Dendritic cell treated with granulocyte-macrophage colony-stimulating factor and Interleukin-4, amounts not matched to agents 40 ng/mL and 50 ng/mL, for 4 days (primary cell): ENCODE data around the gene BCL6B.

Experiments
- H3K27ac Mint-ChIP-seq: one replicate; pipeline ENCODE4 v1.8.0; 2022; ENCODE audit warnings: mild to moderate bottlenecking, mixed read lengths
- H3K27me3 Mint-ChIP-seq: one replicate; pipeline ENCODE4 v1.8.0; 2022; ENCODE audit warnings: mild to moderate bottlenecking, mixed read lengths
- H3K36me3 Mint-ChIP-seq: one replicate; pipeline ENCODE4 v1.8.0; 2022; ENCODE audit warnings: low read depth, mixed read lengths
- H3K4me1 Mint-ChIP-seq: one replicate; pipeline ENCODE4 v1.8.0; 2022; ENCODE audit warnings: low read depth, mixed read lengths
- H3K4me3 Mint-ChIP-seq: one replicate; pipeline ENCODE4 v1.8.0; 2022; ENCODE audit warnings: mild to moderate bottlenecking, moderate library complexity, mixed read lengths
- H3K9me3 Mint-ChIP-seq: one replicate; pipeline ENCODE4 v1.8.0; 2022; ENCODE audit warnings: mixed read lengths
- intact Hi-C: fragments of 100-400 bp; cut with micrococcal nuclease; formaldehyde crosslinking; loops from one replicate; pipeline ENCODE4 v1.15.0; 2022

The BCL6B gene

GRCh38 chr17:6998855-6999508 lies 23.9 kb upstream of the BCL6B start:
- Mint-ChIP-seq H3K27ac (no peak overlapping the region), H3K4me3 (no peak overlapping the region), H3K27me3 (peaks cover 14% of the 10 kb centered on the region), H3K9me3 (no peaks in the 10 kb centered on the region), H3K36me3 (peaks cover 85% of the 10 kb centered on the region), H3K4me1 (peaks cover 47% of the 10 kb centered on the region)
- intact Hi-C loops, result no loop called here

GRCh38 chr17:7001318-7001961 lies 21.4 kb upstream of the BCL6B start:
- Mint-ChIP-seq H3K4me1 (peaks cover 60% of the 10 kb centered on the region), H3K4me3 (no peak overlapping the region), H3K9me3 (no peaks in the 10 kb centered on the region), H3K36me3 (peaks cover 94% of the 10 kb centered on the region), H3K27ac (no peak overlapping the region), H3K27me3 (peaks cover 13% of the 10 kb centered on the region)
- intact Hi-C loops, result loop anchor here (10.0 kb wide), 1 partner anchor 337 kb away; no protein-coding TSS in a partner anchor

- intact Hi-C loops, result loop anchor here (10.0 kb wide), 1 partner anchor 338 kb away; no protein-coding TSS in a partner anchor
- Mint-ChIP-seq H3K4me3 (no peak overlapping the region), H3K27me3 (peaks cover 4% of the 10 kb centered on the region), H3K27ac (no peak overlapping the region), H3K4me1 (peaks cover 61% of the 10 kb centered on the region), H3K9me3 (no peaks in the 10 kb centered on the region), H3K36me3 (peaks cover 94% of the 10 kb centered on the region)
These were observed 20.4 kb upstream of the BCL6B start for GRCh38 chr17:7002288-7003047.

GRCh38 chr17:7003745-7004144 lies 19.1 kb upstream of the BCL6B start:
- Mint-ChIP-seq H3K27ac (no peak overlapping the region), H3K9me3 (no peaks in the 10 kb centered on the region), H3K4me3 (no peak overlapping the region), H3K4me1 (peaks cover 54% of the 10 kb centered on the region), H3K36me3 (peaks cover 88% of the 10 kb centered on the region), H3K27me3 (no peaks in the 10 kb centered on the region)
- intact Hi-C loops, result loop anchor here (2.0 to 10.0 kb wide), 2 partner anchors 91 to 339 kb away; no protein-coding TSS in a partner anchor

GRCh38 chr17:7004398-7005253 lies 18.2 kb upstream of the BCL6B start:
- Mint-ChIP-seq H3K4me3 (no peak overlapping the region), H3K36me3 (peaks cover 88% of the 10 kb centered on the region), H3K27ac (no peak overlapping the region), H3K4me1 (peaks cover 55% of the 10 kb centered on the region), H3K27me3 (no peaks in the 10 kb centered on the region), H3K9me3 (no peaks in the 10 kb centered on the region)
- intact Hi-C loops, result loop anchor here (2.0 to 10.0 kb wide), 2 partner anchors 92 to 340 kb away; no protein-coding TSS in a partner anchor

- Mint-ChIP-seq H3K9me3 (no peaks in the 10 kb centered on the region), H3K36me3 (peaks cover 88% of the 10 kb centered on the region), H3K4me3 (no peak overlapping the region), H3K4me1 (peaks cover 56% of the 10 kb centered on the region), H3K27me3 (no peaks in the 10 kb centered on the region), H3K27ac (no peak overlapping the region)
- intact Hi-C loops, result loop anchor here (2.0 to 10.0 kb wide), 2 partner anchors 93 to 341 kb away; no protein-coding TSS in a partner anchor
These were observed 17.1 kb upstream of the BCL6B start for GRCh38 chr17:7005716-7006115.

GRCh38 chr17:7007143-7007542 lies 15.7 kb upstream of the BCL6B start:
- peak overlapping the region; percentile 8 for H3K27ac Mint-ChIP-seq
- no peak overlapping the region for H3K4me3 Mint-ChIP-seq
- peaks cover 83% of the 10 kb centered on the region for H3K36me3 Mint-ChIP-seq
- intact Hi-C loops, result loop anchor here (10.0 kb wide), 1 partner anchor 342 kb away; no protein-coding TSS in a partner anchor
- no peaks in the 10 kb centered on the region for H3K27me3 Mint-ChIP-seq
- H3K4me1 Mint-ChIP-seq, result peaks cover 53% of the 10 kb centered on the region
- H3K9me3 Mint-ChIP-seq, result no peaks in the 10 kb centered on the region

- no peaks in the 10 kb centered on the region for H3K27me3 Mint-ChIP-seq
- H3K9me3 Mint-ChIP-seq, result no peaks in the 10 kb centered on the region
- H3K27ac Mint-ChIP-seq, result peak overlapping the region; percentile 100
- H3K4me1 Mint-ChIP-seq, result peaks cover 61% of the 10 kb centered on the region
- H3K36me3 Mint-ChIP-seq, result peaks cover 89% of the 10 kb centered on the region
- intact Hi-C loops, result loop anchor here (10.0 kb wide), 1 partner anchor 366 kb away; the partner anchor contains the start of genes KIAA0753 and TXNDC17
- peak overlapping the region; percentile 94 for H3K4me3 Mint-ChIP-seq
These were observed 12.3 kb upstream of the BCL6B start for GRCh38 chr17:7010523-7010922.

GRCh38 chr17:7011415-7011814 lies 11.4 kb upstream of the BCL6B start:
- intact Hi-C loops, result loop anchor here (10.0 kb wide), 1 partner anchor 367 kb away; the partner anchor contains the start of genes KIAA0753 and TXNDC17
- no peaks in the 10 kb centered on the region for H3K9me3 Mint-ChIP-seq
- peaks cover 82% of the 10 kb centered on the region for H3K36me3 Mint-ChIP-seq
- H3K27ac Mint-ChIP-seq, result peak overlapping the region; percentile 100
- peak overlapping the region; percentile 94 for H3K4me3 Mint-ChIP-seq
- H3K27me3 Mint-ChIP-seq, result no peaks in the 10 kb centered on the region
- peaks cover 64% of the 10 kb centered on the region for H3K4me1 Mint-ChIP-seq

- Mint-ChIP-seq H3K4me3 (peak overlapping the region; percentile 94), H3K36me3 (peaks cover 82% of the 10 kb centered on the region), H3K27ac (peak overlapping the region; percentile 100), H3K27me3 (no peaks in the 10 kb centered on the region), H3K4me1 (peaks cover 64% of the 10 kb centered on the region), H3K9me3 (no peaks in the 10 kb centered on the region)
- intact Hi-C loops, result loop anchor here (10.0 kb wide), 1 partner anchor 367 kb away; the partner anchor contains the start of genes KIAA0753 and TXNDC17
These were observed 11.0 kb upstream of the BCL6B start for GRCh38 chr17:7011942-7012254.

GRCh38 chr17:7014261-7014994 lies 8.4 kb upstream of the BCL6B start:
- peaks cover 71% of the 10 kb centered on the region for H3K36me3 Mint-ChIP-seq

More at GRCh38 chr17:7014261-7014994, 8.4 kb upstream of the BCL6B start:
- intact Hi-C loops, result loop anchor here (10.0 kb wide), 1 partner anchor 370 kb away; the partner anchor contains the start of genes KIAA0753 and TXNDC17
- no peaks in the 10 kb centered on the region for H3K9me3 Mint-ChIP-seq
- H3K27me3 Mint-ChIP-seq, result peaks cover 12% of the 10 kb centered on the region
- H3K4me3 Mint-ChIP-seq, result peak overlapping the region; percentile 94
- peak overlapping the region; percentile 100 for H3K27ac Mint-ChIP-seq
- H3K4me1 Mint-ChIP-seq, result peaks cover 66% of the 10 kb centered on the region
